HL-60/S4 (cell line): ENCODE data around the gene MCEE.
"Not testable (repeated sequence)": the region's sequence is repeated elsewhere in the genome, so short reads cannot be mapped to it uniquely, and the experiment has no call there.

Experiments used
- in situ Hi-C: fragments of 300-500 bp; cut with MboI; formaldehyde crosslinking; loops from 2 replicates; pipeline ENCODE4 v1.14.3; 2022; ENCODE audit warnings: low sequenced_read_pairs

The MCEE gene

DNA sequence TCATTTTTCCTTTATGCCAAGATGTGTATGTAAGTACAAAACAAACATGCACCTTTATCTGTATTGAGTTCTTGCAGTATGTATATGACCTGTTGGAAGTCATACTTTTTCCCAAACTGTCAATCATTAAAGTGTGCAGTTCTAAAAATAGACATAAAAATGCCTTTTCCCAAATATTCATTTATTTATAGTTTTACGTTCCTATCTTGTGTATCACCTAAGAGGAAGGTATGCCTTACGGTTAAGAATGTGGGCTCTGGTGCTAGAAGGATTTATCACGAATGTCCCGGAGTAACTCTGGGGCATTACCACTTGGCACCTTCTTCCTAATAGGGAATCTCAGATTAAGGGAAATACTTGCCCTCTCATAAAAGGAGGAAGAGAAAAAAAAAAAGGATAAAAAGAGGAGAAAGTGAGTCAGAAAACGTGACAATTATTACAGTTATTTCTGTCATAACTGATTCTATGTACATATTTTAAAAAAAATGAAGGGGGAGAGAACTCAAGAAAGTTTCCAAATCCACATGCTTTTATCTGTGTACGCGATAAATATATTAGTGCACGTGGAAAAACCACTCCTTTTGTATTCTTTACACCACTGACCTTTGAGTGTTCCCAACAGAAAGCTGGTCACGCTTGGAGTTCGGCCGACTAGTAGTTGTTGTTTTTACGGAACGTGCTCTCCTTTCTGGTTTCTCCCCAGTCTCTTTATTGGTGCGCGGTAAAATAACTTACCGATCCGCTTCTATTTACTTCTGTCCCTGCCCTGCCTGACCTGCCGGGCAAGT lies 721 bp downstream of the MCEE start:
- in situ Hi-C loops = no loop called here

DNA sequence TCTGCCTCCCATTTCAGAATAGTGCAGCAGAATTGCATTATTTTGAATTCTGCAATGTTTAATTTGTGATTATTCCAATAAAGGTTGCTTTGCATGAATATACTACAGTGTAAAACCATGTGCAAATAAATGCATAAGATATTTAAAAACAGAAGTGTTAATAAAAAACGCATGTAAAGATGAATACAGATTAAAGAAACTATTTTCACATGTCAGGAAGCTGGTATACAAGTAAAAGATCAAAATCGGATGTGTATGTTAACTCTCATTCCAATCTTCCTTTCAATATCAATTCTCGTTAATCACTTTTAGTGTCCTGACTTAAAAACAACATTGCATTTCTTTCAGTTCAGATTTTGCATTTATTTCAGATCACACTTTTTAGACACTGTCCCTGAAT lies 3.1 kb downstream of the MCEE start:
- in situ Hi-C loops = no loop called here

DNA sequence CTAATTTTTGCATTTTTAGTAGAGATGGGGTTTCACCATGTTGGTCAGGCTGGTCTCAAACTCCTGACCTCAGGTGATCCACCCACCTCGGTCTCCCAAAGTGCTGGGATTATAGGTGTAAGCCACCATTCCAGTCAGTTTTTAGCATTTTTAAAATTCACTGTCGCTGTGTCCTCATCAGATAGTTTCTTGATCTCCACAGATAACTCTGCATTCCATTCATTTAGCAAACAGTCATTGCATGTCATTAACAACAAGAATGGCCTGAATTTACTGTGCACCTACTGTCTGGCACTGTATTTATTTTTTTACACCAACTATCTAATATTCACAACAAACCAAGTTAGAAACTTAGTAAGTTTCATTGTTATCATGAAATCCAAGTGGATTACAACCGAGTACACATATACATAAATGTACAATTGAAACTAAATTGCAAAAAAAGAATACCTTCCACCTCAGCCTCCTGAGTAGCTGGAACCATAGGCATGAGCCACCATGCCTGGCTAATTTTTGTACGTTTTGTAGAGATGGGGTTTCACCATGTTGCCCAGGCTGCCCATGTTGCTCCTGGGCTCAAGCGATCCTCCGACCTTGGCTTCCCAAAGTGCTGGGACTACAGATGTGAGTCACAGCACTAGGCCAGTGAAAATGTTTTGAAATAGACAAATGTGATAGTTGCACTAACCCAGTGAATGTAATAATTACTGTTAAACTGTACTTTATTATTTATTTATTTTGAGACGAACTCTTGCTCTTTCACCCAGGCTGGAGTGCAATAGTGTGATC lies 4.3 kb downstream of the MCEE start:
- in situ Hi-C loops = no loop called here

DNA sequence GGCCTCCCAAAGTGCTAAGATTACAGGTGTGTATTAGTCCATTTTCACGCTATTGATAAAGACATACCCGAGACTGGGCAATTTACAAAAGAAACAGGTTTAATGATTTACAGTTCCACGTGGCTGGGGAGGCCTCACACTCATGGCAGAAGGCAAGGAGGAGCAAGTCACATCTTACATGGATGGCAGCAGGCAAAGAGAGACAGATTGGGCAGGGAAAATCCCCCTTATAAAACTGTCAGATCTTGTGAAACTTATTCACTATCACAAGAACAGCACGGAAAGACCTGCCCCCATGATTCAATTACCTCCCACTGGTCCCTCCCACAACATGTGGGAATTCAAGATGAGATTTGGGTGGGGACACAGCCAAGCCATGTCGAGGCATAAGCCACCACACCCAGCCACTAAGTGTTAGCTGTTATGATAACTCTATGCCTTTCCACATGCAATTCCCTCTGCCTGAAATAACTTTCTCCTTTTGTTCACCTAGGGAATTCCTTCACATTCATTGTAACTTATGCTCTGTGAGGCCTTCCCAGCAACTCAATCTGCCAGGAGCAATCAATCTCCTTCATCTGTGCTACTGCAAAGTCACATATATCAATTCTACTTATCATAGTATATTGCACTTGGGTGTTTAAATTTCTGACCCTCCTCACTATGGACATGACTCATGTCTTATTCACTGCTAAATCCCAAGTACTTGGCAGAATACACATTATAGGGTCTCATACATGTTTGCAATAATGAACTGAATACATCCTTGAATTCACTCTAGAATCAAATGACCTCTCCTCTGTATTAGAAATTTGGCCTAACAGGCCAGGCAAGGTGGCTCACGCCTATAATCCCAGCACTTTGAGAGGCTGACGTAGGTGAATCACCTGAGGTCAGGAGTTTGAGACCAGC lies 7.4 kb downstream of the MCEE start:
- in situ Hi-C loops = no loop called here

GRCh38 chr2:71121479-71121878 lies 8.6 kb downstream of the MCEE start:
- in situ Hi-C loops = no loop called here

DNA sequence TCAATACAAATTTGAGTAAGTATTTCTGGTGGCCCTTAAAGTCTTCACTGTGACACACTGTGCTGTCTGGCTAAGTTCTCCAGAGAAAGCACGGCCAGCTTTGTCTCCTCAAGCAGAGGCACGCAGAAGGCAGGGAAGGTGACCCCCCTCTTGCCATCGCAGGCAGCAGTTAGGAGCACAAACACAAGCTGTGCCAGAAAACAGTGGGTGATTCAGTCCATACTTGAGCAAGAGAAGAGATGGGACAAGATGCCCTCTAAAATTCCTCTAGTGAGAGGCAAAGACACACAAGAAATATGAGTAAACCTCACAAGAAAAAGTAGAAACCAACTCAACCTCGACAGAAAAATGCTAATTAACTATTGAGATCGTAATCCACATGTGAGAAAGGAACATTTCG lies 9.8 kb downstream of the MCEE start:
- in situ Hi-C loops = no loop called here

DNA sequence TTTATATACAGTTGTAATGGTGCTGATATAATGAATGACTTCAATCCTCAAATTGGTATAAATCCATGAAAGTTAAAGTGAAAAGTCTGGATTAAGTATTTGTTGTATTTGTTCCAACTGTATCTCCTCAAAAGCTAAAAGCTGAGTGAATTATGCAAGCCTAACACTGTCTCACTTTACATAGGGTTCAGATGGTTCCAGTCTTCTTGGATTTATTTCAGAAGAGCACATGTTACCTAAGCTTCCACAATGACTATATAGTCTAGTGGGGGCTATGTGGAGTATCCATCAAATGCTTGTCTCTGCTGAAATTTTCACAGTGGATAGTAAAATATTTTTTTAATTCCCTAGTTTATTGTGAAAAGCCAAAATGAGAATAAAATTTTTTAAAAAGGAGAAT lies 13.0 kb downstream of the MCEE start:
- in situ Hi-C loops = no loop called here

- in situ Hi-C loops = no loop called here
Observed at GRCh38 chr2:71113843-71114242, 16.2 kb downstream of the MCEE start.

- in situ Hi-C loops = no loop called here
Observed at GRCh38 chr2:71108091-71108490, 21.9 kb downstream of the MCEE start.

- in situ Hi-C loops = not testable (repeated sequence)
Observed at GRCh38 chr2:71106463-71106862, 23.6 kb downstream of the MCEE start.

DNA sequence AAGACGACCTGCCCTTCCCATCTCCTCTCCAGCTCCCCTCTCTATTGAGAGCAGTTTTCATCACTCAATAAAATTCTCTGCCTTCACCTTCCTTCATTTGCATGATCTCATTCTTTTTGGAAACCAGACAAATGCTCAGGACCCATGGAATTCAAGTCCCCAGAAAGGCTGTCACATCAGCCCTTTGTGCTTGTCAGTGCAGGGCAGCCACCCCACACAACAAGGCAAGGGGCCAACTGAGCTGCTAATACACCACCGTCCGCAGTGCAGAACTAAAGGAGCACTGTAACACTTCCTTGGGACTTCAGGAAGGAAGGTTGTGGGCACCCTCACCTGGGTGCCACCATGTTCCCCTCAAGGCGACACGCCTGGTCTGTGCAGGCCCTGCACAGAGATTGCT lies 26.2 kb downstream of the MCEE start:
- in situ Hi-C loops = no loop called here

DNA sequence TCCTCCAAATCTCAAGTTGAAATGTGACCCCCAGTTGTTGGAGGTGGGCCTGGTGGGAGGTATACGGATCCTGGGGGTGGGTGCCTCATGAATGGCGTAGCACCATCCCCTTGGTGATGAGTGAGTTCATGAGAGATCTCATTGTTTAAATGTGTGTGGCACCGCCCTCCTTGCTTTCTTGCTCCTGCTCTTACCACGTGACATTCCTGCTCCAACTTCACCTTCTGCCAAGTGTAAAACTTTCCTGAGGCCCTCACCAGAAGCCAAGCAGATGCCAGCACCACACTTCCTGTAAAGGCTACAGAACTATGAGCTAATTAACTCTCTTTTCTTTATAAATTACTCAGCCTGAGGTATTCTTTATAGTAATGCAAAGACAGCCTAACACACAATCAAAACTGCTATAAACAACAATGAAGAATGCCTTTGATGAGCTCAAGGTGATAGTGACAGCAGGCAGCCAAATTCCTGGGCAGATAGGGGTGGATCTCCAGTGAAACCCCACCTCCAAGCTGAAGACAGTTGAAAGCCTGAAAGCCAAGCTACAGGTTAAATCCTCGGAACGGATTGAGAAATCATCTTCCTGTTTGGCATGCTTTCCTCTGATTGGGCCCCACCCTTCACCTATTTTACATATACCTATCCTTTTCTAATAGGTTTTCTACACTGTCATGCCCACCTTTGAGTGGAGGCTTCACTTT lies 26.9 kb downstream of the MCEE start:
- in situ Hi-C loops = no loop called here

- in situ Hi-C loops = no loop called here
Observed at GRCh38 chr2:71101656-71102055, 28.4 kb downstream of the MCEE start.

DNA sequence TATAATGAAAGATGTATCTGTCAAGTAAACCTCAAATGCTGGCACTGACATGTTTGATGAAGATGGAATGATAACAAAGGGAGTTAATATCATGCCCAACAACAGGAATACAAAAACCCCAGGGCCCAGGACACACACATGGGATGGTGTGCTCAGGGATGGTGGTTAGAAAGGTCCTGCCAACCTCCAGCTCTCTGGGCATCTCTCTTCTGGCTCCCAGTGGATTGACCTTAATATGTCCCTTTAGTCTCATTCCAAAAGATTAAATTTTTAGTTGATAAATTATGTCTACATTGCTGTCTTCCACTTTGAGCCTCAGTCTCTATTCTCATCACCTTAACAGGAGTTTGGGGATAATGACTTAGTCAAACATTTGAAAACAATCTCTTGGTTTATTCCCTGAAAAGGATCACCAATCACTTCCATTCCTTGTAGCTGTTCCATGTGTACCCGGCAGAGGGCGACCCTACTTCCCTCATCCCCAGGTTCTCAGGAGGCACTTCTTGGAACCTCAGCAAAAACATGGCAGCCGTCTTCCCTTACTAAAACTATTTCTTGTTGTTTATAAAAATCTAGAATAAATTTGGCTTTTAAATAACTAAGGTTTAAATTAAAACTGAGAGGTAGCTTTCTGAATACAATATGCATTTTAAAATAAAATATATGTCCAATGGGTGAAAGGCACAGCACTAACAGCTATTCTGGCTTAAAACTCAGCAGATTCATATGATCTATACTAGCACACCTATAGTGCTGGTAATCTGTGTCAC lies 29.6 kb downstream of the MCEE start:
- in situ Hi-C loops = no loop called here

DNA sequence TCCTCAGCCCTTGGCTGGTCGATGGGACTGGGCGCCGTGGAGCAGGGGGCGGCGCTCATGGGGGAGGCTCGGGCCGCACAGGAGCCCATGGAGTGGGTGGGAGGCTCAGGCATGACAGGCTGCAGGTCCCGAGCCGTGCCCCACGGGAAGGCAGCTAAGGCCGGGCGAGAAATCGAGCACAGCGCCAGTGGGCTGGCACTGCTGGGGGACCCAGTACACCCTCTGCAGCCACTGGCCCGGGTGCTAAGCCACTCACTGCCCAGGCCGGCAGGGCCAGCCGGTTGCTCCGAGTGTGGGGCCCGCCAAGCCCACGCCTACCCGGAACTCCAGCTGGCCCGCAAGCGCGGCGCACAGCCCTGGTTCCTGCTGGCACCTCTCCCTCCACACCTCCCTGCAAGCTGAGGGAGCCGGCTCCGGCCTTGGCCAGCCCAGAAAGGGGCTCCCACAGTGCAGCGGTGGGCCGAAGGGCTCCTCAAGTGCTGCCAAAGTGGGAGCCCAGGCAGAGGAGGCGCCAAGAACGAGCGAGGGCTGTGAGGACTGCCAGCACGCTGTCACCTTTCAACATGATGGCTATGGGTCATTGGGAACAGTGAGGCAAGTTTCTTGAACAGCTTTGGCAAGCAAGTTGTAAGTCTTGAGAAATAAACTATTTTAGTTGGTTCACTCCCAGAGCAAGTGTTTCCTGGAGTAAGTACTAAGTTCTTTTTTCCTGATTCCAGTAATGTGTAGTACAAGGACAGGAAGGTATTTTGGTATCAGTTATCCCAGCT lies 37.4 kb downstream of the MCEE start:
- in situ Hi-C loops = not testable (repeated sequence)

DNA sequence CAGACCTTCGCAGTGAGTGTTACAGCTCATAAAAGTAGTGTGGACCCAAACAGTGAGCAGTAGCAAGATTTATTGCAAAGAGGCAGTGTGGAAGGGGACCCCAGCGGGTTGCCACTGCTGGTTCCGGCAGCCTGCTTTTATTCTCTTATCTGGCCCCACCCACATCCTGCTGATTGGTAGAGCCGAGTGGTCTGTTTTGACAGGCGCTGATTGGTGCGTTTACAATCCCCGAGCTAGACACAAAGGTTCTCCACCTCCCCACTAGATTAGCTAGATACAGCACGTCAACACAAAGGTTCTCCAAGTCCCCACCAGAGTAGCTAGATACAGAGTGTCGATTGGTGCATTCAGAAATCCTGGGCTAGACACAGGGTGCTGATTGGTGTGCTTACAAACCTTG lies 38.2 kb downstream of the MCEE start:
- in situ Hi-C loops = not testable (repeated sequence)

DNA sequence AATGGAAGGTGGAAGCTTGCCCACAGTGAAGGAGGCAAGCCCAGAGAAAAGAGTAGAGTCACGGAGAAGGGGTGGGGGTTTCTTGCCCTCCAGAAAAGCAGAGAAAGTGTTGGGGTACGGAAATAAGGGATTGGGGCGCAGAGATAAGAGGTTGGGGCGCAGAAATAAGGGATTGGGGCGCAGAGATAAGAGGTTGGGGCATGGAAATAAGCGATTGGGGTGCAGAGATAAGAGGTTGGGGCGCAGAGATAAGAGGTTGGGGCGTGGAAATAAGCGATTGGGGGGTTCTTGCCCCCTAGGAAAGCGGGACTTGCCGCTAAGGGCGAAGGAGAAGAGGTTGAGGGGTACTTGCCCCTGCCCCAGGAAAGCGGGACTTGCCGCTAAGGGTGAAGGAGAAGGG lies 40.6 kb downstream of the MCEE start:
- in situ Hi-C loops = not testable (repeated sequence)

GRCh38 chr2:71085325-71086003 lies 44.6 kb downstream of the MCEE start:
- in situ Hi-C loops = not testable (repeated sequence)
